ENCODE results near the gene WWC2.

WWC2 gene

DNA sequence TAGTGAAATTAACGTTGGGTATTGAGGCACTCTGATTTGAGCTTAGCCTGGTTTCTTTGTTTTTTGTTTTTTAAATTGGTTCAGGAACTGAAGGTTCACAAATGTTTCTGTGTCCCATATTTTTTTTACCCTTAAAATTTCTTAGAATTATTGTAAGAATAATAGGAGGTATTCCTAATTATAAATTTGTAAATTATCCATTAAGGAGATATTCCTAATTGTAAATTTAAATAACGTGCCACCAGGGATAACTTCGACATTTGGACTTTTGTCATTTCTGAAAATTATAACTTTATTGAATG is 1.2 kb downstream of the WWC2 start:
- Histone ChIP-seq H3K9me3 (ENCODE audit: control insufficient read depth, insufficient read depth, low read depth, low read length) (no peaks in the 10 kb centered on the region), H3K4me3 (ENCODE audit: low read depth, low read length) (peak overlapping the region; percentile 84), H3K27ac (ENCODE audit: extremely low read depth, low read depth, low read length) (peak overlapping the region; percentile 84; the same call in 1 of the 2 replicates), H3K4me1 (ENCODE audit: control insufficient read depth, insufficient read depth, low read length) (peaks cover 10% of the 10 kb centered on the region), H3K36me3 (ENCODE audit: control insufficient read depth in 2 of 2, insufficient read depth in 1 of 2, low read length in 2 of 2) (no peaks in the 10 kb centered on the region)
- POLR2A ChIA-PET: no interaction called here
- CTCF ChIA-PET: interaction anchor here (0.6 to 2.2 kb wide), 4 partner anchors 143 to 1304 kb away, joined by 4 to 6 read pairs (median 4); no protein-coding TSS in a partner anchor
- no peak for TF ChIP-seq SETDB1 (IDR thresholded peaks at IDR 0.05; ENCODE audit: insufficient read length, low read length)
- TF ChIP-seq ZNF335 (tag by site-specific recombination; conservative IDR thresholded peaks at IDR 0.05): peak; percentile 41; the same call in 1 of the 2 replicates

DNA sequence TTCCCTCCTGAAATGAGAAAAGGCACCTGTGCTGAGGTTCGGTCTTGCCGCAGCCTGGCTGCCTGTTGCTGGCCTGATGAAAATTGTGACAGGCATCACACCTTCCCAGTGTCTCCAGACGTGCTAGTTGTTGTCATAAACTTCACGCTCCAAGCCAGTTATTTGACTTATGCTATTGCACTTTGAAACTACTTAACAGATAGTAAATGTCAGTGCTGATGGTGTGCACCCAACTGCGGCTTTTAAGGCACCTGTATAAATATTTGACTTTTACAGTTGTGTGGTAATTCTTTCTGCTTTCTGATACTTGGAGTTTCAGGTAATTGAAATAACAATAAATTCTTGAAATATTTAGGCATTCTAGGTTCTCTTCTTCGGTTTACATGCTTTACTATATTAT is 1.8 kb downstream of the WWC2 start:
- Histone ChIP-seq H3K27ac (ENCODE audit: extremely low read depth, low read depth, low read length) (no peak overlapping the region), H3K4me3 (ENCODE audit: low read depth, low read length) (peak overlapping the region; percentile 84), H3K36me3 (ENCODE audit: control insufficient read depth in 2 of 2, insufficient read depth in 1 of 2, low read length in 2 of 2) (no peaks in the 10 kb centered on the region), H3K9me3 (ENCODE audit: control insufficient read depth, insufficient read depth, low read depth, low read length) (no peaks in the 10 kb centered on the region), H3K4me1 (ENCODE audit: control insufficient read depth, insufficient read depth, low read length) (peaks cover 10% of the 10 kb centered on the region)
- POLR2A ChIA-PET: no interaction called here
- CTCF ChIA-PET: interaction anchor here (0.6 to 2.2 kb wide), 6 partner anchors 29 to 1305 kb away, joined by 3 to 6 read pairs (median 4); no protein-coding TSS in a partner anchor
- TF ChIP-seq ZNF501 (tag by site-specific recombination; IDR thresholded peaks at IDR 0.05): no peak
- no peak for TF ChIP-seq ZNF621 (tag by site-specific recombination; IDR thresholded peaks at IDR 0.05)
- TF ChIP-seq, protein P1, sequence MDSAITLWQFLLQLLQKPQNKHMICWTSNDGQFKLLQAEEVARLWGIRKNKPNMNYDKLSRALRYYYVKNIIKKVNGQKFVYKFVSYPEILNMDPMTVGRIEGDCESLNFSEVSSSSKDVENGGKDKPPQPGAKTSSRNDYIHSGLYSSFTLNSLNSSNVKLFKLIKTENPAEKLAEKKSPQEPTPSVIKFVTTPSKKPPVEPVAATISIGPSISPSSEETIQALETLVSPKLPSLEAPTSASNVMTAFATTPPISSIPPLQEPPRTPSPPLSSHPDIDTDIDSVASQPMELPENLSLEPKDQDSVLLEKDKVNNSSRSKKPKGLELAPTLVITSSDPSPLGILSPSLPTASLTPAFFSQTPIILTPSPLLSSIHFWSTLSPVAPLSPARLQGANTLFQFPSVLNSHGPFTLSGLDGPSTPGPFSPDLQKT (IDR thresholded peaks at IDR 0.05; ENCODE audit: borderline replicate concordance, low read depth, low read length): no peak
- TF ChIP-seq KLF8 (tag by site-specific recombination; IDR thresholded peaks at IDR 0.05): no peak
- no peak for TF ChIP-seq ZNF555 (tag by site-specific recombination; conservative IDR thresholded peaks at IDR 0.05)
- TF ChIP-seq, protein P2, sequence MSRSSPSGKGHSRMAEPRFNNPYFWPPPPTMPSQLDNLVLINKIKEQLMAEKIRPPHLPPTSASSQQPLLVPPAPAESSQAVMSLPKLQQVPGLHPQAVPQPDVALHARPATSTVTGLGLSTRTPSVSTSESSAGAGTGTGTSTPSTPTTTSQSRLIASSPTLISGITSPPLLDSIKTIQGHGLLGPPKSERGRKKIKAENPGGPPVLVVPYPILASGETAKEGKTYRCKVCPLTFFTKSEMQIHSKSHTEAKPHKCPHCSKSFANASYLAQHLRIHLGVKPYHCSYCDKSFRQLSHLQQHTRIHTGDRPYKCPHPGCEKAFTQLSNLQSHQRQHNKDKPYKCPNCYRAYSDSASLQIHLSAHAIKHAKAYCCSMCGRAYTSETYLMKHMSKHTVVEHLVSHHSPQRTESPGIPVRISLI (tag by site-specific recombination; IDR thresholded peaks at IDR 0.05): no peak
- TF ChIP-seq ZNF473 (tag by site-specific recombination; IDR thresholded peaks at IDR 0.05): no peak
- no peak for TF ChIP-seq ZNF624 (tag by site-specific recombination; IDR thresholded peaks at IDR 0.05)
- no peak for TF ChIP-seq ZNF768 (tag by site-specific recombination; IDR thresholded peaks at IDR 0.05)
- TF ChIP-seq SP2 (tag by site-specific recombination; IDR thresholded peaks at IDR 0.05): no peak
- no peak for TF ChIP-seq KLF7 (tag by site-specific recombination; IDR thresholded peaks at IDR 0.05; ENCODE audit: borderline replicate concordance)
- no peak for TF ChIP-seq ZNF394 (tag by site-specific recombination; IDR thresholded peaks at IDR 0.05; ENCODE audit: borderline replicate concordance)
- peak; percentile 62 for TF ChIP-seq ZNF843 (tag by site-specific recombination; IDR thresholded peaks at IDR 0.05)
- TF ChIP-seq, protein P3, sequence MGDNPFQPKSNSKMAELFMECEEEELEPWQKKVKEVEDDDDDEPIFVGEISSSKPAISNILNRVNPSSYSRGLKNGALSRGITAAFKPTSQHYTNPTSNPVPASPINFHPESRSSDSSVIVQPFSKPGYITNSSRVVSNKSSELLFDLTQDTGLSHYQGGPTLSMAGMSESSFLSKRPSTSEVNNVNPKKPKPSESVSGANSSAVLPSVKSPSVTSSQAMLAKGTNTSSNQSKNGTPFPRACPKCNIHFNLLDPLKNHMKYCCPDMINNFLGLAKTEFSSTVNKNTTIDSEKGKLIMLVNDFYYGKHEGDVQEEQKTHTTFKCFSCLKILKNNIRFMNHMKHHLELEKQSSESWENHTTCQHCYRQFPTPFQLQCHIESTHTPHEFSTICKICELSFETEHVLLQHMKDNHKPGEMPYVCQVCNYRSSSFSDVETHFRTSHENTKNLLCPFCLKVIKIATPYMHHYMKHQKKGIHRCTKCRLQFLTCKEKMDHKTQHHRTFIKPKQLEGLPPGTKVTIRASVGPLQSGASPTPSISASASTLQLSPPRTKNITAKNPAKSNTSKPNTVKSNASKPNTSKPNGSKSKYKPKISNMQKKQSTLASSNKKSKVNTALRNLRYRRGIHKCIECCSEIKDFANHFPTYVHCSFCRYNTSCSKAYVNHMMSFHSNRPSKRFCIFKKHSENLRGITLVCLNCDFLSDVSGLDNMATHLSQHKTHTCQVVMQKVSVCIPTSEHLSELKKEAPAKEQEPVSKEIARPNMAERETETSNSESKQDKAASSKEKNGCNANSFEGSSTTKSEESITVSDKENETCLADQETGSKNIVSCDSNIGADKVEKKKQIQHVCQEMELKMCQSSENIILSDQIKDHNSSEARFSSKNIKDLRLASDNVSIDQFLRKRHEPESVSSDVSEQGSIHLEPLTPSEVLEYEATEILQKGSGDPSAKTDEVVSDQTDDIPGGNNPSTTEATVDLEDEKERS (tag by site-specific recombination; IDR thresholded peaks at IDR 0.05): no peak
- no peak for TF ChIP-seq ZBTB1 (tag by site-specific recombination; IDR thresholded peaks at IDR 0.05)
- no peak for TF ChIP-seq ZNF529 (tag by site-specific recombination; IDR thresholded peaks at IDR 0.05; ENCODE audit: insufficient replicate concordance)
- TF ChIP-seq, protein P4, sequence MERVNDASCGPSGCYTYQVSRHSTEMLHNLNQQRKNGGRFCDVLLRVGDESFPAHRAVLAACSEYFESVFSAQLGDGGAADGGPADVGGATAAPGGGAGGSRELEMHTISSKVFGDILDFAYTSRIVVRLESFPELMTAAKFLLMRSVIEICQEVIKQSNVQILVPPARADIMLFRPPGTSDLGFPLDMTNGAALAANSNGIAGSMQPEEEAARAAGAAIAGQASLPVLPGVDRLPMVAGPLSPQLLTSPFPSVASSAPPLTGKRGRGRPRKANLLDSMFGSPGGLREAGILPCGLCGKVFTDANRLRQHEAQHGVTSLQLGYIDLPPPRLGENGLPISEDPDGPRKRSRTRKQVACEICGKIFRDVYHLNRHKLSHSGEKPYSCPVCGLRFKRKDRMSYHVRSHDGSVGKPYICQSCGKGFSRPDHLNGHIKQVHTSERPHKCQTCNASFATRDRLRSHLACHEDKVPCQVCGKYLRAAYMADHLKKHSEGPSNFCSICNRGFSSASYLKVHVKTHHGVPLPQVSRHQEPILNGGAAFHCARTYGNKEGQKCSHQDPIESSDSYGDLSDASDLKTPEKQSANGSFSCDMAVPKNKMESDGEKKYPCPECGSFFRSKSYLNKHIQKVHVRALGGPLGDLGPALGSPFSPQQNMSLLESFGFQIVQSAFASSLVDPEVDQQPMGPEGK (tag by site-specific recombination; IDR thresholded peaks at IDR 0.05): no peak
- no peak for TF ChIP-seq ZNF138 (tag by site-specific recombination; IDR thresholded peaks at IDR 0.05; ENCODE audit: borderline replicate concordance)
- TF ChIP-seq, protein P5, sequence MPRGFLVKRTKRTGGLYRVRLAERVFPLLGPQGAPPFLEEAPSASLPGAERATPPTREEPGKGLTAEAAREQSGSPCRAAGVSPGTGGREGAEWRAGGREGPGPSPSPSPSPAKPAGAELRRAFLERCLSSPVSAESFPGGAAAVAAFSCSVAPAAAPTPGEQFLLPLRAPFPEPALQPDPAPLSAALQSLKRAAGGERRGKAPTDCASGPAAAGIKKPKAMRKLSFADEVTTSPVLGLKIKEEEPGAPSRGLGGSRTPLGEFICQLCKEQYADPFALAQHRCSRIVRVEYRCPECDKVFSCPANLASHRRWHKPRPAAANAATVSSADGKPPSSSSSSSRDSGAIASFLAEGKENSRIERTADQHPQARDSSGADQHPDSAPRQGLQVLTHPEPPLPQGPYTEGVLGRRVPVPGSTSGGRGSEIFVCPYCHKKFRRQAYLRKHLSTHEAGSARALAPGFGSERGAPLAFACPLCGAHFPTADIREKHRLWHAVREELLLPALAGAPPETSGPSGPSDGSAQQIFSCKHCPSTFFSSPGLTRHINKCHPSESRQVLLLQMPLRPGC (tag by site-specific recombination; IDR thresholded peaks at IDR 0.05): 0 out of 2 replicates have a peak, but pooled peaks have one; percentile 32
- no peak for TF ChIP-seq ZBTB48 (tag by site-specific recombination; IDR thresholded peaks at IDR 0.05)
- no peak for TF ChIP-seq EGR2 (tag by site-specific recombination; IDR thresholded peaks at IDR 0.05; ENCODE audit: low read depth)
- no peak for TF ChIP-seq ZNF776 (tag by site-specific recombination; IDR thresholded peaks at IDR 0.05; ENCODE audit: borderline replicate concordance)
- peak; percentile 74 for TF ChIP-seq FEZF1 (tag by site-specific recombination; IDR thresholded peaks at IDR 0.05)
- no peak for TF ChIP-seq ZFP69B (tag by site-specific recombination; IDR thresholded peaks at IDR 0.05)
- TF ChIP-seq ZNF274 (IDR thresholded peaks at IDR 0.05; ENCODE audit: low read length): no peak
- TF ChIP-seq ZNF274 (tag by site-specific recombination; IDR thresholded peaks at IDR 0.05; ENCODE audit: borderline replicate concordance): no peak
